Psoas muscle (tissue), 8 donors: ENCODE measurements around the gene SSU72. TPM values are rescaled to one million over a fixed set of nuclear protein-coding genes. Genes with fewer than 3 reads are reported as not detected.
"Not testable (repeated sequence)": the region's sequence is repeated elsewhere in the genome, so short reads cannot be mapped to it uniquely, and the experiment has no call there.

Experiments used
- ATAC-seq, 4 donors: fragments of 200-7000 bp; cut with Tn5 transposase; one replicate each; pipeline ENCODE4 v1.9.1; 2020; ENCODE audit warnings: moderate library complexity in 3 of 4, mild to moderate bottlenecking in 2 of 4
- DNase-seq, 2 donors: peaks; one replicate each; pipeline ENCODE4 v3.0.0-alpha.2; 2020
- H3K27ac ChIP-seq: fragments of 200-600 bp; one replicate; pipeline ENCODE4 v1.8.0; 2022
- H3K27me3 ChIP-seq, 3 donors: fragments of 200-600 bp in 1 of 3; one replicate each; pipeline versions ENCODE4 v1.6.1 to v1.8.0; 2013 to 2022; ENCODE audit warnings: low read length in 2 of 3, mild to moderate bottlenecking in 2 of 3, moderate library complexity in 1 of 3; ENCODE audit not compliant: insufficient read depth in 3 of 3
- H3K36me3 ChIP-seq, 2 donors: fragments of 200-600 bp in 1 of 2; one replicate each; pipeline versions ENCODE4 v1.6.1 to v1.8.0; 2013 to 2022; ENCODE audit warnings: low read depth in 1 of 2, mild to moderate bottlenecking in 1 of 2, moderate library complexity in 1 of 2; ENCODE audit not compliant: insufficient read depth in 1 of 2
- H3K4me1 ChIP-seq: fragments of 200-600 bp; one replicate; pipeline ENCODE4 v1.8.0; 2022
- H3K4me3 ChIP-seq: fragments of 200-600 bp; one replicate; pipeline ENCODE4 v1.8.0; 2022; ENCODE audit warnings: mild to moderate bottlenecking
- H3K9me3 ChIP-seq: fragments of 200-600 bp; one replicate; pipeline ENCODE4 v1.8.0; 2022
- CTCF ChIP-seq: fragments of 200-600 bp; IDR thresholded peaks from one replicate; pipeline ENCODE4 v1.8.0; 2022; ENCODE audit warnings: antibody characterized with exemption
- WGBS, 3 donors: extraction: QIAGEN DNeasy Blood & Tissue Kit; methylation state at CpG; one replicate each; pipeline versions ENCODE4 v1.1.6 to v1.1.7; 2013; 5-methylcytosine and 5-hydroxymethylcytosine counted together
- intact Hi-C, 2 donors: fragments of 100-400 bp; cut with DNase I; formaldehyde crosslinking; loops; one replicate each; pipeline versions ENCODE4 v1.11.0 to v1.14.2; 2022
- polyA plus RNA-seq, 3 donors: library from polyadenylated mRNA; stranded (reverse); fragments of 200-250 nt; gene quantifications; one replicate each; pipeline ENCODE4 v1.2.3, GENCODE V29; 2013
- total RNA-seq, 4 donors: library from RNA; stranded (reverse); fragmentation: NEBNext Ultra II Directional in 2 of 4; extraction: Animal tissue kit (Norgen Biotek cat#: 25700) in 2 of 4; gene quantifications; one replicate each; pipeline versions ENCODE4 v1.2.1 to v1.2.4, GENCODE V29; 2021 to 2023
- donor health status: healthy with polysubstance abuse.
- donor health status: DM: no; HTN: no; CAD: no; lungs with moderate emphysema.
- donor health status: Bipolar disorder and iron deficiency.
- donor health status: healthy.
- donor health status: DM: yes; HTN: yes; CAD: no.
- donor health status: DM: no; HTN: no; CAD: no.
- donor health status: DM: no; HTN: no; CAD: no.
- donor health status: DM: yes; HTN: yes; CAD: no.

Gene SSU72
- total and polyA plus RNA-seq, 7 donors = 130 to 207 (median 179) TPM

GRCh38 chr1:1534401-1535154 lies 40.1 kb downstream of the SSU72 start:
- Histone ChIP-seq H3K9me3 (peaks cover 5% of the 10 kb centered on the region), H3K4me3 (no peak overlapping the region), H3K27ac (no peak overlapping the region), H3K27me3 (no peaks in the 10 kb centered on the region), H3K36me3 (peaks cover 0 to 6% of the 10 kb centered on the region in 2 donors), H3K4me1 (peaks cover 18% of the 10 kb centered on the region)
- intact Hi-C loops = no loop called here
- 80 to 93% (median 89%) methylated on average over 19 to 31 of the region's 31 CpGs for WGBS, 3 donors
- ATAC-seq (no peak), DNase-seq (no peak)
- TF ChIP-seq CTCF = no peak

- WGBS, 3 donors = 68 to 79% (median 77%) methylated on average over 9 to 18 of the region's 18 CpGs
- H3K9me3 ChIP-seq, H3K4me3 ChIP-seq, DNase-seq, intact Hi-C loops, H3K27me3 ChIP-seq: not testable (repeated sequence)
- peaks cover 18% of the 10 kb centered on the region for H3K4me1 ChIP-seq
- peak overlapping the region; percentile 46 for H3K27ac ChIP-seq
- peak in 1 of 4 donors; percentile 5 for ATAC-seq
- H3K36me3 ChIP-seq = peaks cover 0 to 10% of the 10 kb centered on the region in 2 donors
Observed at GRCh38 chr1:1533894-1534291, 40.8 kb downstream of the SSU72 start.

DNA sequence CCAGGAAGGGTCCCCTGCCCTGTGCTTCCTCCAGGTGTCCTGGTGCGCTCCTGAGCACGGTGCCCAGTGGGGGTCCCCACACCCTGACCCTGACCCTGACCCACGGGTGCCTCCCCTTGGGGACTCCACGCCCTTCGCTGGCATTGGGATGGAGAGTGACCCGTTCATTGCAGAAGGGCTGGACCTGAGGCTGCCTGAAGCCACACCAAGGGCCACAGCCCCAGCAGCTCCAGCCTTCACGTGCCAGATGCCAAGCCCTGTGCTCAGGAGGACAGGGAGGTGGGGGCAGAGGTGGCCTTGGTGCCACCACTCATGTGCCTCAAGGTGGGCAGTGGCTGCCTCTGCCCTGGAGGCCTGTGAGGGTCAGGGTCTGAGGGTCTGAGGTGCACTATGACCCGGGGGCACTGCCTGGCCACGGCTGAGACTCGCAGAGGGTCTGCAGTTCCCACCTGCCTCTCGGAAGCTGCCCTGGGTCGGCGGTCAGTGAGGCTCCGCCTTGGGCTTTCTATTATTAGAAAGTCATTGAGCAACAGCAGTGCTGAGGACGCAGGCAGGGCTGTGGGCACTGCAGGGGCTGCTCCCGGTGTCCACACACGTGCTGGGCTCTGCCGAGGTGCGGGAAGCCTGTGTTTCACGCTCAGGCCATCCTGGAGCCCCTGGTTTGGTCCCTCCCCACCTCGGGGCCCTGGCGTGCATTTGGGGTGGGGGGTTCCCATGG lies 41.3 kb downstream of the SSU72 start:
- H3K36me3 ChIP-seq = peaks cover 0 to 16% of the 10 kb centered on the region in 2 donors
- DNase-seq = peak in 1 of 2 donors; percentile 72
- H3K4me1 ChIP-seq = peaks cover 18% of the 10 kb centered on the region
- intact Hi-C loops, H3K4me3 ChIP-seq, H3K27me3 ChIP-seq, H3K9me3 ChIP-seq: not testable (repeated sequence)
- H3K27ac ChIP-seq = peak overlapping the region; percentile 58
- 43 to 62% (median 44%) methylated on average over 11 to 20 of the region's 22 CpGs for WGBS, 3 donors
- ATAC-seq = peak; percentile 80 to 89 (median 83)

GRCh38 chr1:1531947-1532346 lies 42.7 kb downstream of the SSU72 start:
- TF ChIP-seq CTCF = no peak
- DNase-seq = no peak
- no peak for ATAC-seq
- no peak overlapping the region for H3K27ac ChIP-seq
- peaks cover 14% of the 10 kb centered on the region for H3K4me1 ChIP-seq
- peaks cover 5% of the 10 kb centered on the region for H3K9me3 ChIP-seq
- 92 to 97% (median 96%) methylated on average over 4 of the region's 4 CpGs for WGBS, 3 donors
- H3K36me3 ChIP-seq = peaks cover 0 to 30% of the 10 kb centered on the region in 2 donors
- intact Hi-C loops = no loop called here
- H3K4me3 ChIP-seq = no peak overlapping the region
- H3K27me3 ChIP-seq = no peaks in the 10 kb centered on the region

- no peak overlapping the region for H3K4me3 ChIP-seq
- WGBS, 3 donors = 98 to 100% (median 99%) methylated on average over 8 of the region's 8 CpGs
- DNase-seq = no peak
- H3K4me1 ChIP-seq = peaks cover 4% of the 10 kb centered on the region
- H3K27ac ChIP-seq = no peak overlapping the region
- peaks cover 5% of the 10 kb centered on the region for H3K9me3 ChIP-seq
- peaks cover 0 to 44% of the 10 kb centered on the region in 2 donors for H3K36me3 ChIP-seq
- no peaks in the 10 kb centered on the region for H3K27me3 ChIP-seq
- intact Hi-C loops = no loop called here
- ATAC-seq = no peak
- TF ChIP-seq CTCF = no peak
Observed at GRCh38 chr1:1529936-1530335, 44.7 kb downstream of the SSU72 start.
